ENCODE data around the gene PCSK9.

The PCSK9 gene

GRCh38 chr1:55039342-55040082 is at the start of gene PCSK9:
TSS of gene PCSK9 (plus strand) at chr1:55039548. CDS start at chr1:55039838, 290 bp downstream.
- no peak for FAIRE-seq

DNA sequence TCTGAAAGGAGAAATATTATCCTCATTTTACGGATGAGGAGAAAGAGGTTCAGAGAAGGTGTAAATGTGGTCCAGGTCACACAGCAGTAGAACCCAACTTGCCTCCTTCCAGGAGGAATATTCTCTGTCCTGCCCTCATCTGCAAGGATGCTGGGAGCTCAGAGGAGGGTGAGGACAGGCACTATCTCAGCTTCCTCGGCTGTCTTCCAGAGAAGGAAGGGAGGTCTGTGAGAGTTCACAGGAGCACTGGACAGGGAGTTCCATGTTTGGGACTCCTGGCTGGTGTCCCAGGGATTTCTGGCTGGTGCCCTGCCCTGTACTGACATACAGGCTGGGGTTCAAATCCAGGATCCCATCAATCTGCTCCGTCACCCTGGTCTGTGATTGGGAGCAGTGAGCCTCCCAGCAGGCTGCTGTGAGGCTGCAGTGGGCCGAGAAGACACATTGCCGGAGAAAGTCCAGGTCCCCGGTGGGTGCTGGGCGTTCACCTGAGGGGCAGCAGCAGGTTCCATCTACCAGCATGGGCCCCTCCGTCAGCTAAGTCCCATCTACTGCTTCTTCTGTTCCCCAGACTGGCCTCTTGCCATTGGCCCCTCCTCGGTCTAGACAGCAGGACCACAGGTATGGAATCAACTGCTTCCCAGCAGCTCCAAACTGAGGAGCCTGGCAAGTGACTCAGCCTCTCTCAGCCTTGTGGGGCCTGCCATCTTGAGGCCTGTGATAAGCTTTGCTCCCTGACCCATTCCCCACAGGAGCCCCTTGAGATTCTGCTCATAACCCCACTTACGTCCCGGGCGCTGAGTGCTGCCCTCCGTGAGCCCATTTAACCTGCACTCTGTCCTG is 49.2 kb upstream of the PCSK9 start:
- no peak for FAIRE-seq

GRCh38 chr1:54990916-54991315 is 48.4 kb upstream of the PCSK9 start:
- no peak for FAIRE-seq

GRCh38 chr1:54991939-54992338 is 47.4 kb upstream of the PCSK9 start:
- FAIRE-seq, result no peak

GRCh38 chr1:54993140-54993539 is 46.2 kb upstream of the PCSK9 start:
- no peak for FAIRE-seq

DNA sequence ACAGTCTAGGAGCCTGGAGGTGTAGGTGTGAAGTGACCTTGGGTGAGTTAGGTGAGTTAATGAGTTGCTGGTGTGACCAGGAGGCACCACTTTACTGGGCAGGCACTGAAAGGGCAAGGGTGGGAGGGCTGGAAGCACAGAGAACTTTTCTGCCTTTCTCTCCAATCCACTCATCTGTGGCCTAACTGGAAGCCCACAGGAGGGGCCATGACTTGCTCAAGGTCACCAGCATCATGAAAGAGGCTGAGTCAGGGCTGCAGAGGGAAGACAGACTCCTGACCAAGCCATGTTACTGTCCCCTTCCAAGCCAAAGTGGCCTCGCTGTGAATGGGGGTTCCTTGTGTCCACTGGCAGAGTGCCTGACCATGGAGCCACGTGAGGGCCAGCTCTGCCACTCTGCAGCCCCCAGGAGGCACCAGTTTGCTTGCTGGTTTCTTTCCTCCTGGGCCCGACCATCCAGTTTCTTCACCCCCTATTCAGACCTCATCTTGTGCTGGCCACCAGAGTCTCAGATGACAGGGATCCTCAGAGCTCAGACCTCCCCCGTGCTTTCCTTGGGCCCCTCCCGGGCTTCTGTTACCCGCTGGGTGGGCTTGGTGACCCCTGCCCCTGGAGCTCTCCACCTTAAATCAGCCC is 44.9 kb upstream of the PCSK9 start:
- no peak for FAIRE-seq

DNA sequence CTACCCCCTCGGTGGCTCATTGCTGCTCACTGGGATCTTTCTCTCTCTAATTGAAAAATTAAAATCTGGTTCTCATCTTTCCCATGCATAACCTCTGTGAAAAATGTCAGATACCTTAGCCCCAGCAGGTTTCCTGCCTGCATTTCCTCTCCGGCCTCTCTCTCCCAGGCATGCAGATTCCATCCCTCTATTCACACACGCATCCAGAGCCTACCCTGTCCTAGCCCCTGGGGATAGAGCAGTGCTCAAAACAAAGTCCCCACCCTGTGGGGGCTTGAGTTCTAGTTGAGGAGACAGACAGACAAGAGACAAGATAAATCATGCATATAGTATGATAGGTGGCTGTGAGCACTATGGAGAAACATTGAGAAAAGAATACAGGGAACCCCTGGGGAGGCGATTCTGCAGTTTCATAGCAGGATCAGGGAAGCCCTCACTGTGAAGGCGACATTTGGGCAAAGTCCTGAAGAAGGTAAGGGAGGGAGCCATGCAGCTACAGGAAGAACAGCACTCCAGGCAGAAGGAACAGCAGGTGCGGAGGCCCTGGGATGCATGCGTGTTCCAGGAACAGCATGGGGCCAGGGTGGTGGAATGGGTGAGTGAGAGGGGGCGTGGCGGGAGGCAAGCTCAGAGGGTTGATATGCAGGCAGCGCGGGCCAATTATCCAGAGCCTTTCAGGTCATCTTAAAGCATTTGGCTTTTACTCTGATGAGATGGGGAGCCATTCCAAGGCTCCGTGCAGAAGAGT is 44.2 kb upstream of the PCSK9 start:
- no peak for FAIRE-seq

GRCh38 chr1:54995835-54996234 is 43.5 kb upstream of the PCSK9 start:
- FAIRE-seq, result no peak

DNA sequence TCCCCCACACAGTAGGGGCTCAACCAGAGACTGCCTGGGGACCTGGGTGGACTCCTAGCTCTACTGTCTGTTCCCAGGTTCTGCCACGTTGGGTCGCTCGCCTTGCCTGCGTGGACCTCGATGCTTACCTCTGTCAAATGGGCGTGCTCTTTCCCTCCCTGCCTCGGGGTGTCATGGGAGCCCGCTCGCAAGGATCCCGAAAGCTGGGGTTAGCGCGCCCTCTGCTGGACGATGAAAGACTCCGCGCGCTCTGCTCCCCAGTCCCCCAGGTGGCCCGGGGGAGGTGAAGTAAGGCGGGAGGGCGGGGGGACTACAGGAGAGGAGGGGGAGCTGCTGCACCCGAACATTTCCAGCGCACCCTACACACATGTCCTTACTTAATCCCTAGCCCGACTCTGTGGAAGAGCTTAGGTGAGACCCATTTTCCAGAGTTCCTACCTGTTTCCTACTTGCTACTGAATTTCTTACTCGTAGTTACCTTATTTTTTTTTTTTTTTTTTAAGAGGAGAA is 42.9 kb upstream of the PCSK9 start:
- FAIRE-seq, result no peak

GRCh38 chr1:54996869-54997710 is 42.3 kb upstream of the PCSK9 start:
- no peak for FAIRE-seq

DNA sequence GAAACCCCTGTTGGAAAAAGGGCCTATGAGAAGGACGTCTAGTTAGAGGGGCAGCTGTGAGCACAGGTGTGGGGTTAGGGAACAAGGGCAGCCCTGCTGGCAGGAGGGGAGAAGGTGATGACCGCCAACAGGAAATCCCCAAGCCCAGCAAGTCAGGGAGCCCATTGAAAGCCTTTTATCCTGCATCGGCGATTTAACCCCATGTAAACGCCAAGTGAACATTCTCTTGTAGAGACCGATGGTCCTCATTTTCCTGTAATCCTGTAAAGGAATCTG is 41.7 kb upstream of the PCSK9 start:
- FAIRE-seq, result no peak

DNA sequence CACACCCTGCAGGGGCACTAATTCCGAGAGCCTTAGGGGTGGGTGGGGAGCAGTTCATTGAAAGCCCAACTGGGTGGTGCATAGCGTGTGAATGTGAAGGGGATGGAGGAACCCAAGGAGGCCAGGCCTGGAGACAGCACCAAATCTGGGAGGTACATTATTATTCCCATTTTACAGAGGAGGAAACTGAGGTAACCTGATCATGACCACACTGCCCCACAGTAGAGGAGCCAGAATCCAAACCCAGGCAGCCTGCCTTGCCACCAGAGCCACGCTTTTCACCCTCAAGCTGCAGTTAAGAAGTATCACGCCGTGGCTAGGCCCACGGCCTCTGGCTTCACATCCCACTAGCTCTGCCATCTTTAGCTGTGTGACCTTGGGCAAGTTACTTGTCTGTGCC is 41.2 kb upstream of the PCSK9 start:
- no peak for FAIRE-seq

- no peak for FAIRE-seq
Observed at GRCh38 chr1:54998677-54999076, 40.7 kb upstream of the PCSK9 start, which contains the start of gene BSND. TSS of gene BSND (plus strand) at chr1:54998933. CDS start at chr1:54999187, 254 bp downstream.

- FAIRE-seq, result no peak
Observed at GRCh38 chr1:55000110-55001085, 39.0 kb upstream of the PCSK9 start.

GRCh38 chr1:55001311-55001710 is 38.0 kb upstream of the PCSK9 start:
- no peak for FAIRE-seq

DNA sequence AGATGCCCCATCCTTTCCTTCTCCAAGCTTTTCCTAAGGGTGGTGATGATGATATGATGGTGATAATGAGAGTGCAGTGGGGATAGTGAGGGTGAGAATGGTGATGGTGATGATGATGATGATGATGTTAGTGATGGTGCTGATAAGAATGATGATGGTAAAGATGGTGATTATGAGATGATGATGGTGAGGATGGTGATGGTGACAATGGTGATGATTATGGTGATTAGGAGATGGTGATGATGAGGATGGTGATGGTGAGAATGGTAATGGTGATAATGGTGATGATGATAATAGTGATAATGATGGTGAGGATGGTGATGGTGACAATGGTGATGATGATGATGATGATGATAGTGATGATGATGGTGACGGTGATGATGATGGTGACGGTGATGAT is 36.7 kb upstream of the PCSK9 start:
- FAIRE-seq, result no peak

GRCh38 chr1:55005351-55006140 is 33.8 kb upstream of the PCSK9 start:
- FAIRE-seq, result no peak

DNA sequence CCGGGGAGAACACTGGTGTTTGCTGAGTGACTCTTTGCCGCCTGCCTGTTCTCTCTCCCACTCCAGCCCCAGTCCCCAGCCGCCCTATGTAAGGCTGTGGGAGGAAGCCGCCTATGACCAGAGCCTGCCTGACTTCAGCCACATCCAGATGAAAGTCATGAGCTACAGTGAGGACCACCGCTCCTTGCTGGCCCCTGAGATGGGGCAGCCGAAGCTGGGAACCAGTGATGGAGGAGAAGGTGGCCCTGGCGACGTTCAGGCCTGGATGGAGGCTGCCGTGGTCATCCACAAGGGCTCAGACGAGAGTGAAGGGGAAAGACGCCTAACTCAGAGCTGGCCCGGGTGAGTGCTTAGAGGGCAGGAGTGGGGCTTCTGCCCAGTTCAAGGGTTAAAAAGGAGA is 32.4 kb upstream of the PCSK9 start:
- no peak for FAIRE-seq

DNA sequence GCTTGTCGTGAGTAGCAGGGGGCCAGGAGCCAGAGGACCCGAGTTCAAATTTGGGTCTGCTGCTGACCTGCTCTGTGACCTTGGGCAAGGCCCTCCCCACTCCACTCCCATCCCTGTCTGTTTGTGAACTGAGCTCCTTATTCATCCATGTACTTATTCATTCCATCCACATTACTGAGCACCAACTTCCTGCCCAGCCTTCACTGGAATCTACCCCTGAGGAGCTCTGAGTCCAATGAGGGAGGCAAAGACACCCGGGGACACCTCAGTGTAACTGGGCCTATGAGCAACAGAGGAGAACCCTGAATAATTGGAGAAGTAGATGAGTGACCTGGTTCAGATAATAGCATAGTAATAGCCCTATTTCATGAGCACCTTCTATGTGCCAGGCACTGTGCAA is 31.7 kb upstream of the PCSK9 start:
- no peak for FAIRE-seq

All from A204.1 (cell line).